ENCODE measurements around the gene ZNF292. TPM values are rescaled to one million over a fixed set of nuclear protein-coding genes. Genes with fewer than 3 reads are reported as not detected.

The ZNF292 gene
- 100 to 1,000 TPM in 1 of 2 donors, 10 to 100 TPM in 1; 26.9 to 116 TPM for total RNA-seq
- 1 to 10 TPM; 4.6 to 6.1 TPM for polyA plus RNA-seq
- long read RNA-seq, donor 1, full-length matches to known transcripts = 8 of 8 reads
- long read RNA-seq, donor 1, partial matches to known transcripts = 0 of 8 reads
- long read RNA-seq, donor 1, other reads (novel, unspliced or antisense) = 0 of 8 reads
- long read RNA-seq, donor 2, full-length matches to known transcripts = 2 of 2 reads
- long read RNA-seq, donor 2, partial matches to known transcripts = 0 of 2 reads
- long read RNA-seq, donor 2, other reads (novel, unspliced or antisense) = 0 of 2 reads
- long read RNA-seq, donor 3, full-length matches to known transcripts = 5 of 11 reads
- long read RNA-seq, donor 3, partial matches to known transcripts = 6 of 11 reads
- long read RNA-seq, donor 3, other reads (novel, unspliced or antisense) = 0 of 11 reads
- long read RNA-seq, donor 4, full-length matches to known transcripts = 1 of 6 reads
- long read RNA-seq, donor 4, partial matches to known transcripts = 5 of 6 reads
- long read RNA-seq, donor 4, other reads (novel, unspliced or antisense) = 0 of 6 reads
- long read RNA-seq, donor 5, full-length matches to known transcripts = 9 of 9 reads
- long read RNA-seq, donor 5, partial matches to known transcripts = 0 of 9 reads
- long read RNA-seq, donor 5, other reads (novel, unspliced or antisense) = 0 of 9 reads

DNA sequence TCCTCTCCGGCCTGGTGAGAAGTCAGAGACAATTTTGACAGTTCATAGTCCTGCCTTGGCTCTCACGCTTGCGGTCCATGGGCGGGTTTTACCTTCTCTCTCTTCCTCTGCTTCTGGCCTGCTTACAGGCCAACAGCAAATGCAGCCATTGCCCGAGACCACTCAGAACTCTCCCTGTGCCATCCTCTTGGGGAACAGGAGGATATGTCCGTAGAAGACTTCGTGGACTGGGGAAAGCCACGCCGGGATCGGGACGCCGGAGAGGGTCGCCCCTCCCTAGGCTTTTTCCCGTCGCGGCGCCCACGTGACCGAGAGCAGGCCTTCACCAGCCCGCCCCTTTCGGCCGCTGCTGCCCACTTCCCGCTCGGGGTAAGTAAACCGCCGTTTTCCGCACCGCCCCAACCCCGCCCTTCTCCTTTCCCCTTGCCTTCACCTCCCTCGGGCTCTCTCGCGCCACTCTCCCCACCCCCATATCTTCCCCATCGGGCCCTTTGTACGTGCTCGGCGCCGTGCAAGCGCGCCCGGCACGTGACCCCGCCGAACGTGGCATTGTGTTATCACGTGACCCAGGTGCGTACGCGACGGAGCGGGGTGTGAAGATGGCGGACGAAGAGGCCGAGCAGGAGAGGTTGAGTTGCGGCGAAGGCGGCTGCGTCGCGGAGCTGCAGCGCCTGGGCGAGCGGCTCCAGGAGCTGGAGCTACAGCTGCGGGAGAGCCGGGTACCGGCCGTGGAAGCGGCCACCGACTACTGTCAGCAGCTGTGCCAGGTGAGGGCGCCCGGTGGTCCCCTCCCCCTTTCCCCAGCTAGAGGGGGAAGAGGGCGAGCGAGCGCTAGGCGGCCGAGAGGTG, at the start of gene ZNF292:
Gene ZNF292 (plus strand): TSS at position 573 of the 849 bp plus-strand sequence. CDS start 27 bp downstream, at position 600.
- TF ChIP-seq, protein P1, sequence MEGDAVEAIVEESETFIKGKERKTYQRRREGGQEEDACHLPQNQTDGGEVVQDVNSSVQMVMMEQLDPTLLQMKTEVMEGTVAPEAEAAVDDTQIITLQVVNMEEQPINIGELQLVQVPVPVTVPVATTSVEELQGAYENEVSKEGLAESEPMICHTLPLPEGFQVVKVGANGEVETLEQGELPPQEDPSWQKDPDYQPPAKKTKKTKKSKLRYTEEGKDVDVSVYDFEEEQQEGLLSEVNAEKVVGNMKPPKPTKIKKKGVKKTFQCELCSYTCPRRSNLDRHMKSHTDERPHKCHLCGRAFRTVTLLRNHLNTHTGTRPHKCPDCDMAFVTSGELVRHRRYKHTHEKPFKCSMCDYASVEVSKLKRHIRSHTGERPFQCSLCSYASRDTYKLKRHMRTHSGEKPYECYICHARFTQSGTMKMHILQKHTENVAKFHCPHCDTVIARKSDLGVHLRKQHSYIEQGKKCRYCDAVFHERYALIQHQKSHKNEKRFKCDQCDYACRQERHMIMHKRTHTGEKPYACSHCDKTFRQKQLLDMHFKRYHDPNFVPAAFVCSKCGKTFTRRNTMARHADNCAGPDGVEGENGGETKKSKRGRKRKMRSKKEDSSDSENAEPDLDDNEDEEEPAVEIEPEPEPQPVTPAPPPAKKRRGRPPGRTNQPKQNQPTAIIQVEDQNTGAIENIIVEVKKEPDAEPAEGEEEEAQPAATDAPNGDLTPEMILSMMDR (IDR thresholded peaks at IDR 0.05; ENCODE audit: control extremely low read depth, extremely low read depth) = no peak
- Histone ChIP-seq H3K36me3 (ENCODE audit: control insufficient read depth in 4 of 4, insufficient read depth in 4 of 4, low read length in 4 of 4) (no peaks in the 10 kb centered on the region), H3K27me3 (ENCODE audit: control insufficient read depth in 3 of 3, insufficient read depth in 3 of 3, low read length in 2 of 3) (no peaks in the 10 kb centered on the region), H3K4me3 (peak within 1 kb of the TSS; percentile 88), H3K9ac (ENCODE audit: insufficient read depth in 1 of 2, low read length in 2 of 2) (peak within 1 kb of the TSS; percentile 89 to 91), H3K27ac (ENCODE audit: low read depth in 1 of 2, low read length in 1 of 2) (peak within 1 kb of the TSS; percentile 78 to 82), H3K4me1 (ENCODE audit: control insufficient read depth in 5 of 5, insufficient read depth in 5 of 5, low read length in 5 of 5) (peaks cover 8 to 43% (median 10%) of the 10 kb centered on the region in 5 donors), H3K9me3 (ENCODE audit: control insufficient read depth in 4 of 4, insufficient read depth in 3 of 4, low read length in 3 of 4) (no peaks in the 10 kb centered on the region)
- 0 to 1% methylated on average over 63 to 75 of the region's 75 CpGs for WGBS, 2 donors
- ATAC-seq (ENCODE audit: insufficient read depth, low FRiP score) (peak; percentile 91), DNase-seq (peak; percentile 97 to 98 (median 98))

DNA sequence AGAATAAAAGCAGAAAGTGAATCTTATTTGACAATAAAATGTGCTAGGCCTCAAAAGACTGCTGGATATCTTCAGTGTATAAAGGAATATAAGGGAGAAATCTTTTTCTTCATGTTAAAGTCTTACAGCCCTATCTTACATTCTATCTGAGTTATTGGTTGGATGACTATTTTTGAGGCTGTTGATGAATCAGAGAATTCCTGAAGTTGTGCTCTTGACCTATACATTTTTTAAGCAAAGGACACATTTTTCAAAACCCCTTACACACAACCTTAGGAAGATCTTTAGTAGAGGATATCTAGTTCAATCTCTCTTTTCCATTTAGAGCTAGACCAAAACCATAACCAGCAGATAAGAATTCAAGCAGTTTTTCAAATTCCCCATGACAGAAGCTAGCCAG, 49.5 kb upstream of the ZNF292 start:
- no peaks in the 10 kb centered on the region for H3K4me1 ChIP-seq (ENCODE audit: control insufficient read depth in 5 of 5, insufficient read depth in 5 of 5, low read length in 5 of 5)
- TF ChIP-seq, protein P1 (IDR thresholded peaks at IDR 0.05; ENCODE audit: control extremely low read depth, extremely low read depth) = no peak
- H3K27me3 ChIP-seq (ENCODE audit: control insufficient read depth in 3 of 3, insufficient read depth in 3 of 3, low read length in 2 of 3) = no peaks in the 10 kb centered on the region
- ATAC-seq (ENCODE audit: insufficient read depth, low FRiP score) = no peak
- no peaks in the 10 kb centered on the region for H3K36me3 ChIP-seq (ENCODE audit: control insufficient read depth in 4 of 4, insufficient read depth in 4 of 4, low read length in 4 of 4)
- no peaks in the 10 kb centered on the region for H3K9me3 ChIP-seq (ENCODE audit: control insufficient read depth in 4 of 4, insufficient read depth in 3 of 4, low read length in 3 of 4)
- DNase-seq = no peak
- no peak overlapping the region for H3K9ac ChIP-seq (ENCODE audit: insufficient read depth in 1 of 2, low read length in 2 of 2)
- H3K27ac ChIP-seq (ENCODE audit: low read depth in 1 of 2, low read length in 1 of 2) = no peak overlapping the region
- no peak overlapping the region for H3K4me3 ChIP-seq

DNA sequence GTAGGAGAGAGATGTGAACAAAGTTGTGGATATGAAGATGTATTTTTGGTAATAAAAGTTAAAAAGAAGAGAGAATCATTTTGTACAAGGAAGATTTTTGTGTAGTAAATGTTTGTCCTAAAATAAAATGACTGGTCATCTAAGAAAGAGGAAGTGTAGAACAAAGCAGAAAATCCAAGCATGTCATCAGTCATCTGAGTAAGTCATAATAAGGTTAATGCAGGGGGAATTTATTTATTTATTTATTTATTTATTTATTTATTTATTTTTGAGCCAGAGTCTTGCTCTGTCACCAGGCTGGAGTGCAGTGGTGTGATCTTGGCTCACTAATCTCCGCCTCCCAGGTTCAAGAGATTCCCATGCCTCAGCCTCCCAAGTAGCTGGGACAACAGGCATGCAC, 44.7 kb upstream of the ZNF292 start:
- WGBS, 2 donors = 98 to 100% methylated on average over 1 of the region's 1 CpG
- no peaks in the 10 kb centered on the region for H3K36me3 ChIP-seq (ENCODE audit: control insufficient read depth in 4 of 4, insufficient read depth in 4 of 4, low read length in 4 of 4)
- no peaks in the 10 kb centered on the region for H3K9me3 ChIP-seq (ENCODE audit: control insufficient read depth in 4 of 4, insufficient read depth in 3 of 4, low read length in 3 of 4)
- H3K9ac ChIP-seq (ENCODE audit: insufficient read depth in 1 of 2, low read length in 2 of 2) = no peak overlapping the region
- no peak overlapping the region for H3K27ac ChIP-seq (ENCODE audit: low read depth in 1 of 2, low read length in 1 of 2)
- H3K27me3 ChIP-seq (ENCODE audit: control insufficient read depth in 3 of 3, insufficient read depth in 3 of 3, low read length in 2 of 3) = no peaks in the 10 kb centered on the region
- H3K4me1 ChIP-seq (ENCODE audit: control insufficient read depth in 5 of 5, insufficient read depth in 5 of 5, low read length in 5 of 5) = no peaks in the 10 kb centered on the region
- DNase-seq = no peak
- TF ChIP-seq, protein P1 (IDR thresholded peaks at IDR 0.05; ENCODE audit: control extremely low read depth, extremely low read depth) = no peak
- H3K4me3 ChIP-seq = no peak overlapping the region
- ATAC-seq (ENCODE audit: insufficient read depth, low FRiP score) = no peak
